Left kidney (tissue), 8 donors: ENCODE measurements around the gene TUBGCP5. TPM values are rescaled to one million over a fixed set of nuclear protein-coding genes. Genes with fewer than 3 reads are reported as not detected.
"Not testable (repeated sequence)": the region's sequence is repeated elsewhere in the genome, so short reads cannot be mapped to it uniquely, and the experiment has no call there.

Experiments
- DNase-seq: peaks from one replicate; pipeline ENCODE4 v3.0.0-alpha.2; 2013
- long read RNA-seq, 8 donors: transcript quantifications; one replicate each; lab custom pipeline, GENCODE V29; 2026
- polyA plus RNA-seq: library from polyadenylated mRNA; unstranded; fragments of 120-200 nt; gene quantifications from one replicate; pipeline ENCODE4 v1.2.1, GENCODE V29; 2013; ENCODE audit not compliant: insufficient read length

The TUBGCP5 gene
- 41.0 TPM for polyA plus RNA-seq
- long read RNA-seq, donor 1: 0 reads
- long read RNA-seq, donor 2: 0 reads
- long read RNA-seq, donor 3: 0 reads
- long read RNA-seq, donor 4: 0 reads
- long read RNA-seq, donor 5, partial matches to known transcripts: 0 of 2 reads
- long read RNA-seq, donor 5, other reads (novel, unspliced or antisense): 0 of 2 reads
- long read RNA-seq, donor 6, partial matches to known transcripts: 0 of 1 reads
- long read RNA-seq, donor 6, other reads (novel, unspliced or antisense): 0 of 1 reads
- long read RNA-seq, donor 7, partial matches to known transcripts: 0 of 2 reads
- long read RNA-seq, donor 7, other reads (novel, unspliced or antisense): 0 of 2 reads
- long read RNA-seq, donor 8, partial matches to known transcripts: 0 of 2 reads
- long read RNA-seq, donor 8, other reads (novel, unspliced or antisense): 0 of 2 reads

DNA sequence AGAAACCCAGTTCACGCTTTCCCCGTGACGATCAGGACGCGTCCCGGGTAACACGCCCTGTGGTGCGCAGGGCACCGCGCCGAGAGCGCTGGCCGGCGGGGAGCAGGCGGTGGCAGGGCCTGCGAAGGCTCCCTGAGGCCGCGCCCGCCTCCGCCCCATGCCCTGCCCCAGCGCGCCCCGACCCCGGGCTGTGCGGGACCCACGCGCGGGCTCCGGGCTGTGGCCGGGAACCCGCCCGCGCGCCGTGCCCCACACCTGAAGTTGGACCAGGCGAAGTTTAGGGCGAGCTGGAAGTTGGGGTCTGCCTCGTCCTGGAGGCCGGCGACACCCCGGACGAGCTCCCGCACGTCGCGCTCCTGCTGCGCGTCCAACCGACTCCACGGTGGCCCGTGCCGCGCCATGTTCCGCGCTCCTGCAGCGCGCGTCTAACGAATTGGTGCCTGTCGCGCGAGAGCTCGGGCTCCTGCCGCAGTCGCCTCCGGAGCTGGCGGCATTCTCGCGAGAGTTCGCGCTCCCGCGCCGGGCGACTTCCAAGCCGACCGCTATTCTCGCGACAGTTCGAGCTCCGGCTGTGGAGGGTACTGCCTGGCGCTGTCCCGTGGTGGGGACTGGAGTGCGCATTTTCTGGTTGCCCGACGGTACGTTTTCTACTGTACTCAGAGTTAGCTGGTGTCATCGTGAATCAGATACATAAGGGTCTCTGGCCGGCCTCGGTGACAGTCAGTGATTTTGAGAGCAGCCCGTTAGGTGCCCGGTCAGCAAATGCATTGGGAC is at the start of gene TUBGCP5:
TSS of gene TUBGCP5 (minus strand) at position 427 of the 774 bp plus-strand sequence. CDS start at position 401, 26 bp downstream.
- peak; percentile 97 for DNase-seq

- DNase-seq: no peak
Measured at GRCh38 chr15:23083115-23083514, 43.7 kb upstream of the TUBGCP5 start.

DNA sequence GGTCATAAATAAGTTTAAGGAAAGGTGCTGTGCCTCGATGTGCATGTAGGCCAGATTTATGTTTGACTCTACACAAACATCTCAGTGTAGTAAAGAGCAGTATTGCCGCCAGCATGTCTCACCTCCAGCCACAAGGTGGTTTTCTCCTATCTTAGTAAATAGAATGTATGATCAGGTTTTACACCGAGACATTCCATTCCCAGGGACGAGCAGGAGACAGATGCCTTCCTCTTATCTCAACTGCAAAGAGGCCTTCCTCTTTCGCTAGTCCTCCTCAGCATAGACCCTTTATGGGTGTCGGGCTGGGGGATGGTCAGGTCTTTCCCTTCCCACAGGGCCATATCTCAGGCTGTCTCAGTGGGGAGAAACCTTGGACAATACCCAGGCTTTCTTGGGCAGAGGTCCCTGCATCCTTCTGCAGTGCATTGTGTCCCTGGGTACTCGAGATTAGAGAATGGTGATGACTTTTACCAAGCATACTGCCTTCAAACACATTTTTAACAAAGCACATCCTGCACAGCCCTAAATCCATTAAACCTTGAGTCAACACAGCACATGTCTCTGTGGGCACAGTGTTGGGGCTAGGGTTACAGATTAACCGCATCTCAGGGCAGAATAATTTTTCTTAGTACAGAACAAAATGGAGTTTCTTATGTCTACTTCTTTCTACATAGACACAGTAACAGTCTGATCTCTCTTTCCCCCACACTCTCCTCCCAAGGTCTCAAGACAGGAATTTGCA is 42.8 kb upstream of the TUBGCP5 start:
- DNase-seq: not testable (repeated sequence)

GRCh38 chr15:23081271-23081670 is 41.9 kb upstream of the TUBGCP5 start:
- DNase-seq: no peak

DNA sequence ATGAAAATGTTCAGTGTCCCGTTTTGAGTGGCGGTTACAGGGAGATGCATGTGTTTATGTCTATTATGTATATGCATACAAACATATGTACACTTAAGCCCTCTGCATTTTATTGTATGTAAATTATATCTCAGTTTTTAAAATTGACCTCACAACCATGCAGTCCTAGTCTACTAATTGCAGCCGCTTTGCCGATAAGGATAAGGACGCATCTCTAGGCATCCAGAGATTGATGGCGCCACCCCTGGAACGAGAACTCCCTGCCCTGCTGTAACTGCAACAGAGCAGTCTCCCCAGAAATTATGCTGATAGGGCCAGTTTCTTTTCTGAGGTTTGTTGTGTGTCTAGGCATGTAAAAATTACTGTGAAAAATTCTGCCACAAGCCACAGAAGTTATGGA is 40.4 kb upstream of the TUBGCP5 start:
- no peak for DNase-seq

DNA sequence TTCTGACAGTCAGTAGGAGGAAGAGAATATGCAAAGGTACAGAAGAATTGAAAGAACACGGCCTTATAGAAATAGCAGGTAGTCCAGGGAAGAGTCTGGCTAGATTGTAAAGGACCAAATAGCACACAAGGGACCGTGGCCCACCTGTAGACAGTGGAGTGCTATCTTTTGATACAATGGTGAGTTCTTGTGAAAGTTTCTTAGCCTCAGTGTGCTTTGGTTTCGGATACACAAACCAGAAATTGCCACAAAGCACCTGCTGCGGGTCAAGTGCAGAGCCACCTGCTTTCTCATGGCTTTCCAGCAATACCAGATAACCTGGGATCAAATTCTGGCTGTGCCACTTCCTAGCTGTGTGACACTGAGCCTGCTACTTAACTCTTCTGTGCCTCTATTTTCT is 36.6 kb upstream of the TUBGCP5 start:
- no peak for DNase-seq

- no peak for DNase-seq
Measured at GRCh38 chr15:23074684-23075083, 35.3 kb upstream of the TUBGCP5 start.

- DNase-seq: peak; percentile 3
Measured at GRCh38 chr15:23073890-23074646, 34.7 kb upstream of the TUBGCP5 start.

DNA sequence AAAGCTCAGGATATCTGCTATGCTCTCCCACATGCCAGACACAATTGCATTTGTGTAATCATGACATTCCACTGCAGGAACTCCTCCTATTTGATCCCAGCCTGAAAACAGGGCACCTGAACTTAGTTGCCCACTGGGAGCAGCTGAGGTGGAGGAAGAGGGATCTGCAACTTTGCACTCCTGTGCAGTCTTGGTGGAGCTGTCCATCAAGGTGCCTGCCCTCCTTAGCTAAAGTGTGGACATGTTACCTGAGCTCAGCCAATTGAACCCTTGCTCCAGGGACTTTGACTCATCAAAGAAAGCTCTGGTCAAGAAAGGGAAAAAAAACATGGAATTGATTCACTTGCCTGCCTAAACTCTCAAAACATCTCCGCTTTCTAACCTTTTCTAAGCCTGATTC is 33.3 kb upstream of the TUBGCP5 start:
- no peak for DNase-seq

DNA sequence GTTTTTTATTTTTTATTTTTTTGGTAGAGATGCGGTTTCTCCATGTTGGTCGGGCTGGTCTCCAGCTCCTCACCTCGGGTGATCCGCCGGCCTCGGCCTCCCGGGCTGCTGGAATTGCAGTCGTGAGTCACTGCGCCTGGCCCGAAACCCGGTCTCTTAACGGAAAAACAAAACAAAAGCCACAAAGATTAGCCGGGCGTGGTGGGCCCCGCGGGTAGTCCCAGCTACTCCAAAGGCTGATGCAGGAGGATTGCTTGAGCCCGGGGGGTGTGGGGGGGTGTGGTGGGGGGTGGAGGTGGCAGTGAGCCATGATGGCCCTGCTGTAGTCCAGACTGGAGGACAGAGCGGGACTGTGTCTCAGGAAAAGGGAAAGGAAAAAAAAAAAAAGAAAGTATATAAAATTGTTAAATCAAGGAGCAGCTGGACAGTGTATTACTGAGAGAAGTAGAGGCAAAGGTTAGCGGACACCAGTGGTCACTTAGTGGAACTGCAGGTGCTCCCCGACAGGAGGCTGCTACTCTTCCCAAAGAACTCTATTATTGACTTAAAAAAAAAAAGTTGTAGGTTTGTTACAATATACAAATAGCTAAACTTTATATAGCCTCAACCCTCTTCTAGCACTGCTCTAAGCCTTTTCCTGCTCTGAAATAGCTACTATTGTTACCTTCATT is 30.3 kb upstream of the TUBGCP5 start:
- DNase-seq: no peak

DNA sequence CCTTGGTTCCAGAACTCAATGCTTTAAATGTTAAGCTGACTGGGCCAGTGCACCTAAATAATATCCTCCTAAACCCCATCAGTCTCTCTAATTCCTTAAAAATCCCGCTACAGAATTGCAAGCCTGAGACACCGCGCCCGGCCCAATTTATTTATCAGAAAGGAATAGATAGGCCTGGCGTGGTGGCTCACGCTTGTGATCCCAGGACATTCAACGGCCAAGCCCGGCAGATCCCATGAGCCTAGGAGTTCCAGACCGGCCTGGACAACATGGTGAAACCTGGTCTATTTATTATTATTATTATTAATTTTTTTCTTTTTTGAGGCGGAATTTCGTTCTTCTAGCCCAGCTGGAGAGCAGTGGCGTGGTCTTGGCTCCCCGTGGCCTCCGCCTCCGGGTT is 28.0 kb upstream of the TUBGCP5 start:
- DNase-seq: no peak

GRCh38 chr15:23065836-23066235 is 26.5 kb upstream of the TUBGCP5 start:
- DNase-seq: no peak

- DNase-seq: no peak
Measured at GRCh38 chr15:23064156-23064555, 24.8 kb upstream of the TUBGCP5 start.

DNA sequence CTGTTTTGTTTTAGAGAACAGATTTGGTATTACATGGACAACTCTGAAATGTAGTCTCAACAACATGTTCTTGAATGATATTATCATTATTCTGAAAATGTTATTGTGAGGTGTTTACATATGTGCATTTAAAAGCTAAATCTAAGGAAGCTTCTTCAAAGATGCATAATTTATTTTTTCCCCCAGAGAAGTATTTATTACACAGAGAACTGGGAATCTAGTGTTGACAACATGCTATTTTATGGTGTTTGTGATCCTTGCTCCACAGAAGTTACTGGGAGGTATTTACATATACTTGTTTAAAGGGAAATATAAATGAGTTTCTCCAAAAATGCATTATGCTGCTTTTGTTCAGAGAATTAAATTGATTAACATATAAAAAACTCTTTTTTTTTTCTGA is 18.3 kb upstream of the TUBGCP5 start:
- DNase-seq: no peak

GRCh38 chr15:23055316-23055715 is 15.9 kb upstream of the TUBGCP5 start:
- DNase-seq: no peak

GRCh38 chr15:23052522-23052921 is 13.2 kb upstream of the TUBGCP5 start:
- no peak for DNase-seq

GRCh38 chr15:23050708-23051107 is 11.3 kb upstream of the TUBGCP5 start:
- no peak for DNase-seq

DNA sequence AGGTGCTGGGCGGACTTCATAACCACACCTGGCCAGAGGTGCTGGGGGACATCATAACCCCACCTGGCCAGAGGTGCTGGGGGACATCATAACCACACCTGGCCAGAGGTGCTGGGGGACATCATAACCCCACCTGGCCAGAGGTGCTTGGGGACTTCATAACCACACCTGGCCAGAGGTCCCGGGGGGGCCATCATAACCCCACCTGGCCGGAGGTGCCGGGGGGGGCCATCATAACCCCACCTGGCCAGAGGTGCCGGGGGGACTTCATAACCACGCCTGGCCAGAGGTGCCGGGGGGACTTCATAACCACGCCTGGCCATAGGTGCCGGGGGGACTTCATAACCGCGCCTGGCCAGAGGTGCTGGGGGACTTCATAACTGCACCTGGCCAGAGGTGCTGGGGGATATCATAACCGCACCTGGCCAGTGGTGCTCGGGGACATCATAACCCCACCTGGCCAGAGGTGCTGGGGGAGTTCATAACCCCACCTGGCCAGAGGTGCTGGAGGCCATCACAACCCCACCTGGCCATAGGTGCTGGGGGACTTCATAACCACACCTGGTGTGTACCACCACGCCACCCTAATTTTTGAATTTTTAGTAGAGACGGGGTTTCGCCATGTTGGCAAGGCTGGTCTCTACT is 10.7 kb upstream of the TUBGCP5 start:
- DNase-seq: no peak

DNA sequence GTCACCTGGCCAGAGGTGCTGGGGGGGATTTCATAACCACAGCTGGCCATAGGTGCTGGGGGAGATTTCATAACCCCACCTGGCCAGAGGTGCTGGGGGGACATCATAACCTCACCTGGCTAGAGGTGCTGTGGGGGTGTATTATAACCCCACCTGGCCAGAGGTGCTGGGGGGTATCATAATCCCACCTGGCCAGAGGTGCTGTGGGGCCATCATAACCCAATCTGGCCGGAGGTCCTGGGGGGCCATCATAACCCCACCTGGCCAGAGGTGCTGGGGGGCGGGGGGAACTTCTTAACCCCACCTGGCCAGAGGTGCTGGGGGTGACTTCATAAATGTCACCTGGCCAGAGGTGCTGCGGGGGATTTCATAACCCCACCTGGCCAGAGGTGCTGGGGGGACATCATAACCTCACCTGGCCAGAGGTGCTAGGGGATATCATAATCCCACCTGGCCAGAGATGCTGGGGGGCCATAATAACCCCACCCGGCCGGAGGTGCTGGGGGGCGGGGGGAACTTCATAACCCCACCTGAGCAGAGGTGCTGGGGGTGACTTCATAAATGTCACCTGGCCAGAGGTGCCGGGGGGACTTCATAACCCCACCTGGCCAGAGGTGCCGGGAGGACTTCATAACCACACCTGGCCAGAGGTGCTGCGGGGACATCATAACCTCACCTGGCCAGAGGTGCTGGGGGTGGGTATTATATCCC is 9.4 kb upstream of the TUBGCP5 start:
- DNase-seq: not testable (repeated sequence)

GRCh38 chr15:23043987-23044386 is 4.6 kb upstream of the TUBGCP5 start:
- DNase-seq: not testable (repeated sequence)
